Pancreas (tissue), 10 donors: ENCODE results near the gene GALNT10. TPM values are rescaled to one million over a fixed set of nuclear protein-coding genes. Genes with fewer than 3 reads are reported as not detected.

Experiments
- ATAC-seq, 4 donors: fragments of 200-7000 bp; cut with Tn5 transposase; one replicate each; pipeline versions ENCODE4 v1.8.0 to v1.9.1; 2020; ENCODE audit warnings: mild to moderate bottlenecking in 4 of 4, moderate library complexity in 4 of 4
- DNase-seq, 6 donors: peaks; one replicate each; pipeline ENCODE4 v3.0.0-alpha.2; 2020
- FAIRE-seq: peaks from 2 replicates; lab custom pipeline; 2012; peaks lifted over from hg19 to GRCh38; lab: Jason Lieb, UNC
- H3K27ac ChIP-seq, 4 donors: fragments of 200-600 bp; sonication (generic); 1 replicate in 3 of 4; 2 replicates in 1 of 4; pipeline versions ENCODE4 v1.5.0 to v1.8.0; 2020
- H3K27me3 ChIP-seq, 4 donors: fragments of 200-600 bp; one replicate each; pipeline ENCODE4 v1.8.0; 2021
- H3K36me3 ChIP-seq, 3 donors: fragments of 200-600 bp; sonication (generic) in 1 of 3; one replicate each; pipeline versions ENCODE4 v1.5.0 to v1.8.0; 2020 to 2021
- H3K4me1 ChIP-seq, 3 donors: fragments of 200-600 bp; one replicate each; pipeline ENCODE4 v1.8.0; 2021
- H3K4me3 ChIP-seq, 4 donors: fragments of 200-600 bp; sonication (generic) in 2 of 4; one replicate each; pipeline versions ENCODE4 v1.5.0 to v1.8.0; 2020 to 2021
- H3K9me3 ChIP-seq, 4 donors: fragments of 200-600 bp; one replicate each; pipeline ENCODE4 v1.8.0; 2021
- CTCF ChIP-seq, 4 donors: fragments of 200-600 bp; sonication (generic) in 3 of 4; IDR thresholded peaks; one replicate each; pipeline versions ENCODE4 v1.5.0 to v1.8.0; 2021; ENCODE audit warnings: antibody characterized with exemption in 4 of 4
- WGBS, 2 donors: extraction: QIAGEN DNeasy Blood & Tissue Kit; methylation state at CpG; one replicate each; pipeline ENCODE4 v1.1.7; 2013; 5-methylcytosine and 5-hydroxymethylcytosine counted together
- intact Hi-C, 3 donors: fragments of 100-400 bp; cut with DNase I; formaldehyde crosslinking; loops; one replicate each; pipeline versions ENCODE4 v1.11.1 to v1.14.2; 2022
- polyA plus RNA-seq, 2 donors: library from polyadenylated mRNA; stranded (reverse); fragments of 200-250 nt; gene quantifications; one replicate each; pipeline ENCODE4 v1.2.3, GENCODE V29; 2013
- total RNA-seq, 6 donors: library from RNA; stranded (reverse); fragmentation: NEBNext Ultra II Directional in 4 of 6; extraction: Animal tissue kit (Norgen Biotek cat#: 25700) in 4 of 6; gene quantifications; one replicate each; pipeline versions ENCODE4 v1.2.1 to v1.2.4, GENCODE V29; 2021 to 2023
- donor health status: healthy with polysubstance abuse.
- donor health status: DM: no; HTN: no; CAD: no; lungs with moderate emphysema.
- donor health status: DM: no; HTN: no; CAD: no.
- donor health status: control.
- donor health status: control.
- donor health status: Bipolar disorder and iron deficiency.
- donor health status: DM: yes; HTN: yes; CAD: no.
- donor health status: DM: no; HTN: no; CAD: no.
- donor health status: DM: no; HTN: no; CAD: no.
- donor health status: DM: yes; HTN: yes; CAD: no.

Gene GALNT10
- total and polyA plus RNA-seq, 8 donors = 4.4 to 23.1 (median 13.4) TPM

DNA sequence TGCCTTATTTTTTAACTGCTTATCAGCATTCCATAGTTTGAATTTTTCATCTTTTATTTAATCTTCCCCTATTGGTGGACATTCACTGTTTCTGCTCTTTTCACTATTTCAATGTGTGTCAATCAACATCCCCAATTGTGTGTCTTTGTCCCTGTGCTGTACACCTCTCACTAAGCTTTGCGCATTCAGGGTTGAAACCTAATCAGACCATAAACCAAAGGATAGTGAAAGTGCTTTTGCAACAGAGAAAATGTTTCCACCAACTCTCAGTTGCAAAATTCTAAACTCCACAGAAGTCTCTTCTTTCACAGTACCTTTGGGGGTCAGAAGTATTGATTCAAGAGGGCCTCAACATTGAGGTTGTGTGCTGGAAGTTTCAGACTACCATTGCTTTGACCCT is 128.2 kb downstream of the GALNT10 start:
- Histone ChIP-seq H3K27me3 (no peaks in the 10 kb centered on the region), H3K4me3 (no peak overlapping the region), H3K36me3 (no peaks in the 10 kb centered on the region), H3K27ac (no peak overlapping the region), H3K9me3 (no peaks in the 10 kb centered on the region), H3K4me1 (peaks cover 8 to 17% (median 15%) of the 10 kb centered on the region in 3 donors)
- no peak for TF ChIP-seq CTCF (IDR thresholded peaks at IDR 0.05)
- intact Hi-C loops = no loop called here
- no peak for ATAC-seq
- WGBS, 2 donors = 96 to 100% methylated on average over 1 of the region's 1 CpG
- FAIRE-seq = no peak
- no peak for DNase-seq

DNA sequence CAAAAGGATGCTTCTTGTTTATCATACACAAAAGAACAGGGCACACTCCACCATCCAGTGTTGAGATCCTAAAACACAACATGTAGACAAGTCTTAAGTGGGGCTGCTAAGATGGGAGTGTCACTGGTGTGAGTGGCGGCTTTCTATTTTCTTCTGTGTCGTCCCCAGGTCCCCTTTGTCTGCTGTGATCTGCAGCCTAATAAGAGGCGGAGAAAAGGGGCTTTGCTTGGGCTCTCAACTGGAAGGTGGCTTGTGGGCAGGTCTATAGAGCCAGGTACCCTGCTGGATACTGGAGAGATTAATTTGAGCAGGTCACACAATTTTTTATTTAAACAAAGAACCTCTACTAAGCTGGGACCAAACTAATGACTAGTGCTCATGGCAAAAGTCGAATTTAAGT is 129.2 kb downstream of the GALNT10 start:
- WGBS, 2 donors = 63 to 85% methylated on average over 4 of the region's 4 CpGs
- ATAC-seq (no peak), FAIRE-seq (no peak), DNase-seq (no peak)
- Histone ChIP-seq H3K36me3 (no peaks in the 10 kb centered on the region), H3K9me3 (no peaks in the 10 kb centered on the region), H3K27ac (no peak overlapping the region), H3K27me3 (no peaks in the 10 kb centered on the region), H3K4me3 (no peak overlapping the region), H3K4me1 (peaks cover 8 to 17% (median 15%) of the 10 kb centered on the region in 3 donors)
- TF ChIP-seq CTCF (IDR thresholded peaks at IDR 0.05) = no peak
- intact Hi-C loops = no loop called here

DNA sequence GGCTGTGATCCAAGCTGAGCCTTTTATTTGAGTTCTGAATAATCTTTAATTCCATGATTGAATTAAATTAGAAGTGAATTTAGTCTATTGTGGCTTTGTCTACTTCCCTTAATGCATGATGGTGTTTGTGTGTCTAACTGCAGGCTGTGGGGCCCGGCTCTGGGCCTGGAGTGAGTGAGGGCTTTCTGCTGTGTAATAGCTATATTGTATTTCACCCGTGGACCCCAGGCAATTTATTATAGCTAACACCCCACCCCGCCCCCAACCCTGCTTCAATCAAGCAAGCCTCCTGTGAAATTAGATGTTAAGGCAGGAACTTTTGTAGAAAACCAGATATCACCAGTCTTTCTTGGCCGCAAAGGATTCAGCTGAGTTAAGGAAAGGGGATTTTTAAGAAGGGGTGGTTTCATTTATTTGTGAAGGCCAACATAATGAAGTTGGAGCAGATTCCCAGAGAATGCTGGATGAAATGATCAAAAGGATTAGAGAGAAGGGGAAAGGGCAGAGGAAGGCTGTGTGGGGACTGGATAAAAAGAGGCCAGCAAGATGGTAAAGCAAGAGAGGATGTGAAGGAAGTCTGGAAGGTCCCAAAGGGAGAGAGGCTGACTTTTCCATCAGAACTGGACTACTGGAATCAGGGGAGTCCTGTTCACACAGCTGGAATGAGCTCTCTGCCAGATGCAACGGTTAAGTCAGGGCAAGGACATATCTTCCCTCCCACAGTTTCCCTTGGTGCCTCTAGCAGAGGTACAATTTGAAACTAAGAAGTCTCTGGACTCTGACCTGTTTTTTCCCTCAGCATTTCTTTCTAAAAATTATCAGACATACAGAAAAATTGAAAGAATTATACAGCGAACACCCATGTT is 129.9 kb downstream of the GALNT10 start:
- FAIRE-seq (no peak), DNase-seq (no peak), ATAC-seq (no peak)
- TF ChIP-seq CTCF (IDR thresholded peaks at IDR 0.05) = no peak
- no peak overlapping the region for H3K27ac ChIP-seq
- H3K9me3 ChIP-seq = no peaks in the 10 kb centered on the region
- intact Hi-C loops = no loop called here
- H3K27me3 ChIP-seq = no peaks in the 10 kb centered on the region
- H3K4me1 ChIP-seq = peaks cover 5 to 10% (median 9%) of the 10 kb centered on the region in 3 donors
- H3K36me3 ChIP-seq = no peaks in the 10 kb centered on the region
- WGBS, 2 donors = 69 to 70% methylated on average over 6 of the region's 6 CpGs
- H3K4me3 ChIP-seq = no peak overlapping the region

- no peaks in the 10 kb centered on the region for H3K9me3 ChIP-seq
- no peak for DNase-seq
- no peaks in the 10 kb centered on the region for H3K27me3 ChIP-seq
- no peak for TF ChIP-seq CTCF (IDR thresholded peaks at IDR 0.05)
- ATAC-seq = no peak
- H3K4me3 ChIP-seq = no peak overlapping the region
- H3K4me1 ChIP-seq = peaks cover 0 to under 1% (median 0%) of the 10 kb centered on the region in 3 donors
- intact Hi-C loops = no loop called here
- no peak overlapping the region for H3K27ac ChIP-seq
- no peak for FAIRE-seq
- H3K36me3 ChIP-seq = no peaks in the 10 kb centered on the region
- 78 to 100% methylated on average over 3 of the region's 3 CpGs for WGBS, 2 donors
Observed at GRCh38 chr5:154321546-154321945, 131.0 kb downstream of the GALNT10 start.

GRCh38 chr5:154324033-154324432 is 133.5 kb downstream of the GALNT10 start:
- no peak for FAIRE-seq
- DNase-seq = no peak
- Histone ChIP-seq H3K9me3 (no peaks in the 10 kb centered on the region), H3K4me1 (no peaks in the 10 kb centered on the region), H3K36me3 (no peaks in the 10 kb centered on the region), H3K27ac (no peak overlapping the region), H3K4me3 (no peak overlapping the region), H3K27me3 (no peaks in the 10 kb centered on the region)
- intact Hi-C loops = no loop called here
- no peak for TF ChIP-seq CTCF (IDR thresholded peaks at IDR 0.05)
- 91 to 96% methylated on average over 2 of the region's 2 CpGs for WGBS, 2 donors
- no peak for ATAC-seq
